GM23338 (cell line): ENCODE results near the gene GRID1. TPM values are rescaled to one million over a fixed set of nuclear protein-coding genes. Genes with fewer than 3 reads are reported as not detected.

ENCODE experiments used
- ATAC-seq: fragments of 200-7000 bp; cut with Tn5 transposase; 3 replicates; pipeline ENCODE4 v1.9.1; 2020
- DNase-seq: peaks from one replicate; pipeline ENCODE4 v3.0.0-alpha.2; 2015; ENCODE audit warnings: low spot score
- H2AFZ ChIP-seq: fragments of 200-600 bp; sonication (generic); 2 replicates; pipeline ENCODE4 v1.8.0; 2016; ENCODE audit warnings: antibody characterized with exemption, mild to moderate bottlenecking, moderate library complexity
- H3F3A ChIP-seq: fragments of 200-600 bp; sonication (generic); replicated peaks from 2 replicates; pipeline ENCODE4 v1.8.0; 2017; ENCODE audit warnings: antibody characterized with exemption, mixed run types, low read depth
- H3K27ac ChIP-seq: fragments of 200-600 bp; sonication (generic); 2 replicates; pipeline ENCODE4 v1.6.1; 2016; ENCODE audit warnings: low read depth
- H3K27me3 ChIP-seq: fragments of 200-600 bp; sonication (generic); 2 replicates; pipeline ENCODE4 v1.8.0; 2016; ENCODE audit warnings: mild to moderate bottlenecking, mixed run types, moderate library complexity; ENCODE audit not compliant: insufficient read depth
- H3K36me3 ChIP-seq: fragments of 200-600 bp; sonication (generic); 2 replicates; pipeline ENCODE4 v1.8.0; 2016; ENCODE audit warnings: mild to moderate bottlenecking; ENCODE audit not compliant: insufficient read depth
- H3K4me1 ChIP-seq: fragments of 200-600 bp; sonication (generic); 2 replicates; pipeline ENCODE4 v1.8.0; 2016; ENCODE audit warnings: mild to moderate bottlenecking, moderate library complexity; ENCODE audit not compliant: insufficient read depth
- H3K4me2 ChIP-seq: fragments of 200-600 bp; sonication (generic); 2 replicates; pipeline ENCODE4 v1.7.1; 2017; ENCODE audit warnings: mixed run types
- H3K4me3 ChIP-seq: fragments of 200-600 bp; sonication (generic); 2 replicates; pipeline ENCODE4 v1.6.1; 2016; ENCODE audit warnings: mixed run types
- H3K79me2 ChIP-seq: fragments of 200-600 bp; sonication (generic); replicated peaks from 2 replicates; pipeline ENCODE4 v1.8.0; 2017; ENCODE audit warnings: mild to moderate bottlenecking; ENCODE audit not compliant: insufficient read depth
- H3K9me2 ChIP-seq: fragments of 200-600 bp; sonication (generic); 2 replicates; pipeline ENCODE4 v1.8.0; 2017; ENCODE audit not compliant: insufficient read depth
- H4K20me1 ChIP-seq: fragments of 200-600 bp; sonication (generic); replicated peaks from 2 replicates; pipeline ENCODE4 v1.8.0; 2017; ENCODE audit warnings: mild to moderate bottlenecking; ENCODE audit not compliant: insufficient read depth
- H3K27ac Mint-ChIP-seq: 2 replicates; pipeline ENCODE4 v1.8.0; 2020; ENCODE audit warnings: inconsistent platforms, mild to moderate bottlenecking, moderate library complexity, mixed read lengths
- H3K27me3 Mint-ChIP-seq: 3 replicates; pipeline ENCODE4 v1.8.0; 2022; ENCODE audit warnings: low read depth, mild to moderate bottlenecking, moderate library complexity, mixed read lengths, inconsistent platforms; ENCODE audit not compliant: insufficient read depth, poor library complexity
- H3K36me3 Mint-ChIP-seq: 3 replicates; pipeline ENCODE4 v1.8.0; 2021; ENCODE audit warnings: low read depth, mild to moderate bottlenecking, inconsistent platforms, moderate library complexity, mixed read lengths
- H3K4me1 Mint-ChIP-seq: 3 replicates; pipeline ENCODE4 v1.8.0; 2020; ENCODE audit warnings: mild to moderate bottlenecking, inconsistent platforms, mixed read lengths
- H3K4me3 Mint-ChIP-seq: 3 replicates; pipeline ENCODE4 v1.8.0; 2021; ENCODE audit warnings: moderate library complexity, mild to moderate bottlenecking, inconsistent platforms, mixed read lengths
- H3K9me3 Mint-ChIP-seq: 3 replicates; pipeline ENCODE4 v1.8.0; 2020; ENCODE audit warnings: moderate library complexity, mild to moderate bottlenecking, inconsistent platforms, mixed read lengths
- EZH2 ChIP-seq: fragments of 200-600 bp; sonication (generic); IDR thresholded peaks from one replicate; pipeline ENCODE4 v1.8.0; 2017; ENCODE audit warnings: antibody characterized with exemption, mild to moderate bottlenecking, low read depth; ENCODE audit not compliant: unreplicated experiment
- EZH2phosphoT487 ChIP-seq: fragments of 200-600 bp; sonication (generic); IDR thresholded peaks from one replicate; pipeline ENCODE4 v1.8.1; 2018; ENCODE audit warnings: antibody characterized with exemption; ENCODE audit not compliant: unreplicated experiment
- NANOG ChIP-seq: IDR thresholded peaks from 2 replicates; pipeline ENCODE4 v1.6.1; 2016; ENCODE audit warnings: antibody characterized with exemption, borderline replicate concordance
- POLR2AphosphoS5 ChIP-seq: IDR thresholded peaks from 2 replicates; pipeline ENCODE4 v1.6.1; 2016; ENCODE audit warnings: antibody characterized with exemption, low read depth
- polyA plus RNA-seq: library from polyadenylated mRNA; unstranded; fragments of >200 nt; fragmentation: Nextera tagmentation; extraction: Ambion mirVana; gene quantifications from 2 replicates; pipeline ENCODE4 v1.2.1, GENCODE V29; 2016
- total RNA-seq: library from RNA; depleted of rRNA; stranded (reverse); fragments of >200 nt; shearing (Covaris generic); gene quantifications from 2 replicates; pipeline ENCODE4 v1.2.3, GENCODE V29; 2014
- TF ChIP-seq, protein P1 (sequence below): fragments of 250-450 bp; sonication (Bioruptor Pico); IDR thresholded peaks from 2 replicates; pipeline ENCODE4 v1.5.0; 2020; ENCODE audit warnings: mild to moderate bottlenecking, moderate library complexity
- TF ChIP-seq, protein P2 (sequence below), 2 experiments: fragments of 200-600 bp in 1 of 2; sonication (generic) in 1 of 2; conservative IDR thresholded peaks; 2 replicates each; pipeline versions ENCODE4 v1.5.1 to v1.6.1; 2016 to 2017; ENCODE audit warnings: antibody characterized with exemption in 2 of 2, low read depth in 2 of 2, mild to moderate bottlenecking in 2 of 2, moderate library complexity in 1 of 2

GRID1 gene
- total and polyA plus RNA-seq, 2 experiments from 2014 or later, result 0.14 to 0.15 TPM

GRCh38 chr10:86153751-86154150, 212.8 kb downstream of the GRID1 start:
- Mint-ChIP-seq H3K4me3 (no peak overlapping the region), H3K36me3 (peaks cover 3% of the 10 kb centered on the region; the same call in 1 of the 3 replicates), H3K27me3 (peaks cover 7% of the 10 kb centered on the region), H3K4me1 (peaks cover 2% of the 10 kb centered on the region; the same call in 1 of the 3 replicates), H3K9me3 (peaks cover 13% of the 10 kb centered on the region; the same call in 2 of the 3 replicates), H3K27ac (no peak overlapping the region)
- DNase-seq (no peak), ATAC-seq (no peak)
- H3K4me2 ChIP-seq, result no peak overlapping the region
- H3K27ac ChIP-seq, result no peak overlapping the region
- H3K79me2 ChIP-seq, result no peaks in the 10 kb centered on the region
- no peaks in the 10 kb centered on the region for H3K4me1 ChIP-seq
- H3K36me3 ChIP-seq, result no peaks in the 10 kb centered on the region
- peaks cover 3% of the 10 kb centered on the region; the same call in 1 of the 2 replicates for H3K9me2 ChIP-seq
- H2AFZ ChIP-seq, result no peak overlapping the region
- no peak overlapping the region for H3K4me3 ChIP-seq
- no peak for TF ChIP-seq EZH2
- TF ChIP-seq, protein P1, sequence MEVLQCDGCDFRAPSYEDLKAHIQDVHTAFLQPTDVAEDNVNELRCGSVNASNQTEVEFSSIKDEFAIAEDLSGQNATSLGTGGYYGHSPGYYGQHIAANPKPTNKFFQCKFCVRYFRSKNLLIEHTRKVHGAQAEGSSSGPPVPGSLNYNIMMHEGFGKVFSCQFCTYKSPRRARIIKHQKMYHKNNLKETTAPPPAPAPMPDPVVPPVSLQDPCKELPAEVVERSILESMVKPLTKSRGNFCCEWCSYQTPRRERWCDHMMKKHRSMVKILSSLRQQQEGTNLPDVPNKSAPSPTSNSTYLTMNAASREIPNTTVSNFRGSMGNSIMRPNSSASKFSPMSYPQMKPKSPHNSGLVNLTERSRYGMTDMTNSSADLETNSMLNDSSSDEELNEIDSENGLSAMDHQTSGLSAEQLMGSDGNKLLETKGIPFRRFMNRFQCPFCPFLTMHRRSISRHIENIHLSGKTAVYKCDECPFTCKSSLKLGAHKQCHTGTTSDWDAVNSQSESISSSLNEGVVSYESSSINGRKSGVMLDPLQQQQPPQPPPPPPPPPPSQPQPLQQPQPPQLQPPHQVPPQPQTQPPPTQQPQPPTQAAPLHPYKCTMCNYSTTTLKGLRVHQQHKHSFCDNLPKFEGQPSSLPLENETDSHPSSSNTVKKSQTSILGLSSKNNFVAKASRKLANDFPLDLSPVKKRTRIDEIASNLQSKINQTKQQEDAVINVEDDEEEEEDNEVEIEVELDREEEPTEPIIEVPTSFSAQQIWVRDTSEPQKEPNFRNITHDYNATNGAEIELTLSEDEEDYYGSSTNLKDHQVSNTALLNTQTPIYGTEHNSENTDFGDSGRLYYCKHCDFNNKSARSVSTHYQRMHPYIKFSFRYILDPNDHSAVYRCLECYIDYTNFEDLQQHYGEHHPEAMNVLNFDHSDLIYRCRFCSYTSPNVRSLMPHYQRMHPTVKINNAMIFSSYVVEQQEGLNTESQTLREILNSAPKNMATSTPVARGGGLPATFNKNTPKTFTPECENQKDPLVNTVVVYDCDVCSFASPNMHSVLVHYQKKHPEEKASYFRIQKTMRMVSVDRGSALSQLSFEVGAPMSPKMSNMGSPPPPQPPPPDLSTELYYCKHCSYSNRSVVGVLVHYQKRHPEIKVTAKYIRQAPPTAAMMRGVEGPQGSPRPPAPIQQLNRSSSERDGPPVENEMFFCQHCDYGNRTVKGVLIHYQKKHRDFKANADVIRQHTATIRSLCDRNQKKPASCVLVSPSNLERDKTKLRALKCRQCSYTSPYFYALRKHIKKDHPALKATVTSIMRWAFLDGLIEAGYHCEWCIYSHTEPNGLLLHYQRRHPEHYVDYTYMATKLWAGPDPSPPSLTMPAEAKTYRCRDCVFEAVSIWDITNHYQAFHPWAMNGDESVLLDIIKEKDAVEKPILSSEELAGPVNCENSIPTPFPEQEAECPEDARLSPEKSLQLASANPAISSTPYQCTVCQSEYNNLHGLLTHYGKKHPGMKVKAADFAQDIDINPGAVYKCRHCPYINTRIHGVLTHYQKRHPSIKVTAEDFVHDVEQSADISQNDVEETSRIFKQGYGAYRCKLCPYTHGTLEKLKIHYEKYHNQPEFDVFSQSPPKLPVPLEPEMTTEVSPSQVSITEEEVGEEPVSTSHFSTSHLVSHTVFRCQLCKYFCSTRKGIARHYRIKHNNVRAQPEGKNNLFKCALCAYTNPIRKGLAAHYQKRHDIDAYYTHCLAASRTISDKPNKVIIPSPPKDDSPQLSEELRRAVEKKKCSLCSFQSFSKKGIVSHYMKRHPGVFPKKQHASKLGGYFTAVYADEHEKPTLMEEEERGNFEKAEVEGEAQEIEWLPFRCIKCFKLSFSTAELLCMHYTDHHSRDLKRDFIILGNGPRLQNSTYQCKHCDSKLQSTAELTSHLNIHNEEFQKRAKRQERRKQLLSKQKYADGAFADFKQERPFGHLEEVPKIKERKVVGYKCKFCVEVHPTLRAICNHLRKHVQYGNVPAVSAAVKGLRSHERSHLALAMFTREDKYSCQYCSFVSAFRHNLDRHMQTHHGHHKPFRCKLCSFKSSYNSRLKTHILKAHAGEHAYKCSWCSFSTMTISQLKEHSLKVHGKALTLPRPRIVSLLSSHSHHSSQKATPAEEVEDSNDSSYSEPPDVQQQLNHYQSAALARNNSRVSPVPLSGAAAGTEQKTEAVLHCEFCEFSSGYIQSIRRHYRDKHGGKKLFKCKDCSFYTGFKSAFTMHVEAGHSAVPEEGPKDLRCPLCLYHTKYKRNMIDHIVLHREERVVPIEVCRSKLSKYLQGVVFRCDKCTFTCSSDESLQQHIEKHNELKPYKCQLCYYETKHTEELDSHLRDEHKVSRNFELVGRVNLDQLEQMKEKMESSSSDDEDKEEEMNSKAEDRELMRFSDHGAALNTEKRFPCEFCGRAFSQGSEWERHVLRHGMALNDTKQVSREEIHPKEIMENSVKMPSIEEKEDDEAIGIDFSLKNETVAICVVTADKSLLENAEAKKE (CRISPR knock-in tag), result no peak
- no peak for TF ChIP-seq POLR2AphosphoS5
- TF ChIP-seq EZH2phosphoT487, result no peak
- H3K27me3 ChIP-seq, result no peaks in the 10 kb centered on the region
- H3F3A ChIP-seq, result no peaks in the 10 kb centered on the region
- H4K20me1 ChIP-seq, result no peaks in the 10 kb centered on the region

DNA sequence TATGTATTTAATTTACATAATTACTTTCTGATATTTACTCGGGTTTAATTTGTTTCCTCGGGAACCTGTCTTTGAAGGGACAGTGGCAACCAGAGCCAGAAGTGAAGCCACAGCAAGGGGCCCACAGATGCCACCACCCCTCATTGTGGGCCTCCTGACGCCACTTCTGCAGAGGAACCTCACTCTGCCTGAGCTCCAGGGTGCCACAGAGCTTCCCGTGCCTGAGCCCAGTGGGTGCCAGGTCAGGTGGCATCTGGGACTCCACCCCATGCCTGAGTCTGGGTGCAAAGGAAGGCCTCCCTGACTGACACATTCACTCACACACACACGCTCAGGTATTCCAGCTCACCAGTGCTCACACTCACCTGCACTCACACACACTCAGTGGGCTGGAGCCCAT, 213.7 kb downstream of the GRID1 start:
- Histone ChIP-seq H3K36me3 (no peaks in the 10 kb centered on the region), H3K4me2 (no peak overlapping the region), H3K27ac (no peak overlapping the region), H3K79me2 (no peaks in the 10 kb centered on the region), H2AFZ (no peak overlapping the region), H3K27me3 (no peaks in the 10 kb centered on the region), H3K4me1 (no peaks in the 10 kb centered on the region), H4K20me1 (no peaks in the 10 kb centered on the region), H3K4me3 (no peak overlapping the region), H3K9me2 (peaks cover 7% of the 10 kb centered on the region; the same call in 1 of the 2 replicates), H3F3A (no peaks in the 10 kb centered on the region)
- no peak overlapping the region for H3K4me3 Mint-ChIP-seq
- peaks cover 2% of the 10 kb centered on the region; the same call in 1 of the 3 replicates for H3K4me1 Mint-ChIP-seq
- DNase-seq, result no peak
- no peak for TF ChIP-seq NANOG
- TF ChIP-seq, protein P2, sequence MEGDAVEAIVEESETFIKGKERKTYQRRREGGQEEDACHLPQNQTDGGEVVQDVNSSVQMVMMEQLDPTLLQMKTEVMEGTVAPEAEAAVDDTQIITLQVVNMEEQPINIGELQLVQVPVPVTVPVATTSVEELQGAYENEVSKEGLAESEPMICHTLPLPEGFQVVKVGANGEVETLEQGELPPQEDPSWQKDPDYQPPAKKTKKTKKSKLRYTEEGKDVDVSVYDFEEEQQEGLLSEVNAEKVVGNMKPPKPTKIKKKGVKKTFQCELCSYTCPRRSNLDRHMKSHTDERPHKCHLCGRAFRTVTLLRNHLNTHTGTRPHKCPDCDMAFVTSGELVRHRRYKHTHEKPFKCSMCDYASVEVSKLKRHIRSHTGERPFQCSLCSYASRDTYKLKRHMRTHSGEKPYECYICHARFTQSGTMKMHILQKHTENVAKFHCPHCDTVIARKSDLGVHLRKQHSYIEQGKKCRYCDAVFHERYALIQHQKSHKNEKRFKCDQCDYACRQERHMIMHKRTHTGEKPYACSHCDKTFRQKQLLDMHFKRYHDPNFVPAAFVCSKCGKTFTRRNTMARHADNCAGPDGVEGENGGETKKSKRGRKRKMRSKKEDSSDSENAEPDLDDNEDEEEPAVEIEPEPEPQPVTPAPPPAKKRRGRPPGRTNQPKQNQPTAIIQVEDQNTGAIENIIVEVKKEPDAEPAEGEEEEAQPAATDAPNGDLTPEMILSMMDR (conservative IDR thresholded peaks at IDR 0.05; ENCODE audit: low read depth in 2 of 2), result no peak
- peaks cover 3% of the 10 kb centered on the region; the same call in 1 of the 3 replicates for H3K36me3 Mint-ChIP-seq
- H3K27me3 Mint-ChIP-seq, result peaks cover 9% of the 10 kb centered on the region
- no peak overlapping the region for H3K27ac Mint-ChIP-seq
- ATAC-seq, result no peak
- peaks cover 13% of the 10 kb centered on the region; the same call in 2 of the 3 replicates for H3K9me3 Mint-ChIP-seq
